GM10248 (cell line): ENCODE measurements around the gene NEFH.

ENCODE experiments used
- CTCF ChIA-PET: fragments of 300-600 bp; sonication (Branson Sonifier 250); formaldehyde crosslinking; extraction: SDS; loops from one replicate; lab custom pipeline; 2021; ENCODE audit warnings: antibody characterized with exemption; lab: Yijun Ruan, JAX
- POLR2A ChIA-PET: fragments of 350-650 bp; sonication (Branson Sonifier 250); formaldehyde crosslinking; extraction: SDS; loops from one replicate; lab custom pipeline; 2020; ENCODE audit warnings: antibody characterized with exemption; lab: Yijun Ruan, JAX
- DNase-seq: peaks from one replicate; pipeline ENCODE4 v3.0.0; 2012; ENCODE audit errors: extremely low spot score
- TF ChIP-seq, protein P1 (sequence below): IDR thresholded peaks from 2 replicates; pipeline ENCODE4 v1.5.1; 2012; ENCODE audit warnings: mild to moderate bottlenecking, low read depth; ENCODE audit errors: extremely low read depth, missing control alignments, control extremely low read depth

The NEFH gene

DNA sequence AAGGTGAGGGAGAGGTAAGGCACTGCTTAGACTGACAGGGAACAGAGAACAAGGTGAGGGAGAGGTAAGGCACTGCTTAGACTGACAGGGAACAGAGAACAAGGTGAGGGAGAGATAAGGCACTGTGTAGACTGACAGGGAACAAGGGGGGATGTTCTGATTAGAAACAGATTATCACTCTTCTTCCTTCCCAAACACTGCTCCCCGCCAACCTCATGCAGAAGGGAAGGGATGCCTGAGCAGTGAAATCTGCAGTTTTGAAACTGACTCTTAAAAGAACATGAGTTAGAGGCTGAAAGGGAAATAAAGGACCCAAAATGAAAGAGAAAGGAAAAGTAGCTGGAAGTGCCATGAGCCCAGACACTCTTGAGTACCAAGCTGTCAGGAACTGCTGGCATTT lies 29.8 kb downstream of the NEFH start:
- DNase-seq, result no peak
- TF ChIP-seq, protein P1, sequence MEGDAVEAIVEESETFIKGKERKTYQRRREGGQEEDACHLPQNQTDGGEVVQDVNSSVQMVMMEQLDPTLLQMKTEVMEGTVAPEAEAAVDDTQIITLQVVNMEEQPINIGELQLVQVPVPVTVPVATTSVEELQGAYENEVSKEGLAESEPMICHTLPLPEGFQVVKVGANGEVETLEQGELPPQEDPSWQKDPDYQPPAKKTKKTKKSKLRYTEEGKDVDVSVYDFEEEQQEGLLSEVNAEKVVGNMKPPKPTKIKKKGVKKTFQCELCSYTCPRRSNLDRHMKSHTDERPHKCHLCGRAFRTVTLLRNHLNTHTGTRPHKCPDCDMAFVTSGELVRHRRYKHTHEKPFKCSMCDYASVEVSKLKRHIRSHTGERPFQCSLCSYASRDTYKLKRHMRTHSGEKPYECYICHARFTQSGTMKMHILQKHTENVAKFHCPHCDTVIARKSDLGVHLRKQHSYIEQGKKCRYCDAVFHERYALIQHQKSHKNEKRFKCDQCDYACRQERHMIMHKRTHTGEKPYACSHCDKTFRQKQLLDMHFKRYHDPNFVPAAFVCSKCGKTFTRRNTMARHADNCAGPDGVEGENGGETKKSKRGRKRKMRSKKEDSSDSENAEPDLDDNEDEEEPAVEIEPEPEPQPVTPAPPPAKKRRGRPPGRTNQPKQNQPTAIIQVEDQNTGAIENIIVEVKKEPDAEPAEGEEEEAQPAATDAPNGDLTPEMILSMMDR, result no peak
- CTCF ChIA-PET, result interaction anchor here (1.0 to 3.6 kb wide), 3 partner anchors 15 to 44 kb away, joined by 3 to 22 read pairs (median 3); partner anchors contain the start of gene THOC5
- POLR2A ChIA-PET, result no interaction called here

DNA sequence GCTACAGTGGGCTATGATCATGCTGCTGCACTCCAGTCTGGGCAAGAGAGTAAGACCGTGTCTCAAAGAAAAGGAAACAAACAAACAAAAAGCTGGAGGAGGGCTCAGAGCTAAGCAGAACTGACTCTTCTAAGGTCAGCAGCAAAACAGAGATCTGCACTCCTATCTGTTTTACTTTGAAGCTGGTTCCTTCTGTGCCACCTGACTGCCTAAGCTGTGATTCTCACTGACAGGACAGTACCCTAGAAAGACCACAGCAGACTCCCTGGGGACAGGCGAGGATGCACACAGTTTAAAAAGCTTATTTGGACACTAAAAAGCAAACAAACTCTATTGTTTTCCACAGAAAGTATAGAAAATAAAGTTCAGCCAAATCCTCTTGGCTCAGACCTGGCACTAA lies 30.5 kb downstream of the NEFH start:
- ChIA-PET POLR2A (no interaction called here), CTCF (interaction anchor here (0.7 to 3.6 kb wide), 4 partner anchors 14 to 115 kb away, joined by 3 to 22 read pairs (median 3); partner anchors contain the start of gene THOC5)
- DNase-seq, result no peak
- TF ChIP-seq, protein P1, result no peak

- CTCF ChIA-PET, result interaction anchor here (1.0 to 3.6 kb wide), 5 partner anchors 13 to 42 kb away, joined by 3 to 22 read pairs (median 3); partner anchors contain the start of gene THOC5
Observed at GRCh38 chr22:29511126-29511862, 31.3 kb downstream of the NEFH start.

GRCh38 chr22:29512031-29512430 lies 32.0 kb downstream of the NEFH start:
- TF ChIP-seq, protein P1, result no peak
- ChIA-PET POLR2A (interaction anchor here (0.6 kb wide), 1 partner anchor 120 kb away, joined by 6 read pairs; no protein-coding TSS in a partner anchor), CTCF (interaction anchor here (0.8 to 3.6 kb wide), 4 partner anchors 13 to 41 kb away, joined by 3 to 22 read pairs (median 4); partner anchors contain the start of gene THOC5)
- DNase-seq, result no peak

More at GRCh38 chr22:29511126-29511862, 31.3 kb downstream of the NEFH start:
- TF ChIP-seq, protein P1, result no peak
- POLR2A ChIA-PET, result no interaction called here
- no peak for DNase-seq

DNA sequence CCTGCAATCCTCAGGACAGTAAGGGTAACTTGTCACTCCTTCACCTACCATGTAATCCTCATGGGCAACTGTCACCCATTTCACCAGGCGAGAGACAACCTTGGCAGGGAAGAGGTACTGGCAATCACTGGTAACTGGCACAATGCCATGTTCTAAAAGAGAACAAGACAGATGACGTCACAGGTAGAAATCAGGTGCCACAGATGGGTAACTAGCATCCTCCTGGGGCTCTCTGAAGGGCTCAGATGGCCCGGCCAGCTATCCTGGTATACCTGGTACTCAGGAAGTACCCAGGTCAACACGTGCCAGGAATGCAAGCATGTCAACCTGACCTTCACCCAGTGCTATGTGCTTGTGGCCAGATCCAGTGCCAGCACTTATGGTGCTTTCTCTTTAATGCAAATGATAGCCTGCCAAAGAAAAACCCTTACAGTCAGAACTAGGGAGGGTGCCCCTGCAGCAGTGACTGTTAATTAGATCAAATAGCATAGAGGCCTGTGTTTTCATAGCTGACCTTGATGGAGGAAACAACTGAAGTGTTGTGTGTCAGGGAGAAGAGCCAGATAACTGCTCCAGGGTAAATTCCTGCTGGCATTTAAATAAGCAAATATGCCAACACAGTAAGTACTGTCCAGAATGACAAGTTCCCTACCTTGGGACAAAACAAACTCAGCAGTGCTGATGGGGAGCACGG lies 37.3 kb downstream of the NEFH start:
- ChIA-PET POLR2A (no interaction called here), CTCF (interaction anchor here (0.8 to 2.0 kb wide), 3 partner anchors 7 to 46 kb away, joined by 3 to 6 read pairs (median 3); no protein-coding TSS in a partner anchor)
- TF ChIP-seq, protein P1, result no peak
- no peak for DNase-seq

DNA sequence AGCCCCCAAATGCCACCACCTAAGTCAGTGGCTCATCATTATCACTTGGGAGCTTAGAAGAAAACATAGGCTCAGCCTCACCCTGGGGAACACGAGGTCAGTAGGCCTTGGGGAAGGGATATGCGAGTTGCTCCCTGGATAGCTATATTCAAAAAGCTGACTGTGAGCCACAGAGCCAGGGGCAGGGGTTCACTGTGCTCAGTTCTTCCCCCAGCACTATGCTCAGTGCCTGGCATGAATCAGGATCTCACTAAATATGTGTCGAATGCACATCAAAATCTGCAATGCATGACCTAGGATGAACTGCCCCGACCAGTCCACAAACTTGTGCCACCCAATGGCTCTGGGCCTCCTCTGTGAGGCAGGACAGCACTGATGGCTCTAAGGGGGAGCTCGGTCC lies 38.4 kb downstream of the NEFH start:
- no peak for DNase-seq
- CTCF ChIA-PET, result no interaction called here
- POLR2A ChIA-PET, result no interaction called here
- TF ChIP-seq, protein P1, result no peak
